GM18951 (cell line): ENCODE measurements around the gene STAT1.

Experiments used
- POLR2A ChIP-seq: IDR thresholded peaks from 4 replicates; pipeline ENCODE4 v1.6.1; 2011; ENCODE audit warnings: mild to moderate bottlenecking; ENCODE audit not compliant: insufficient read length, insufficient read depth; ENCODE audit errors: extremely low read depth
- in situ Hi-C: fragments of 300-500 bp; cut with MboI; formaldehyde crosslinking; loops from one replicate; pipeline ENCODE4 v1.12.0; 2022; ENCODE audit warnings: low sequenced_read_pairs, mixed read lengths, inconsistent platforms; ENCODE audit not compliant: unreplicated experiment

STAT1 gene

GRCh38 chr2:191013932-191014652, at the start of gene STAT1:
Gene STAT1 (minus strand): TSS chr2:191014171. CDS start chr2:191010003, 4,168 bp downstream.
- peak; percentile 100 for TF ChIP-seq POLR2A
- in situ Hi-C loops = no loop called here

GRCh38 chr2:191063584-191063983, 49.6 kb upstream of the STAT1 start:
- in situ Hi-C loops = loop anchor here (25.0 kb wide), 1 partner anchor 449 kb away; no protein-coding TSS in a partner anchor
- no peak for TF ChIP-seq POLR2A

GRCh38 chr2:191061381-191061980, 47.5 kb upstream of the STAT1 start:
- in situ Hi-C loops = loop anchor here (25.0 kb wide), 1 partner anchor 451 kb away; no protein-coding TSS in a partner anchor

GRCh38 chr2:191059308-191059707, 45.3 kb upstream of the STAT1 start:
- TF ChIP-seq POLR2A = no peak

More at GRCh38 chr2:191061381-191061980, 47.5 kb upstream of the STAT1 start:
- no peak for TF ChIP-seq POLR2A

GRCh38 chr2:191056228-191056627, 42.3 kb upstream of the STAT1 start:
- no peak for TF ChIP-seq POLR2A
- in situ Hi-C loops = loop anchor here (10.0 to 25.0 kb wide), 2 partner anchors 89 to 456 kb away; no protein-coding TSS in a partner anchor

More at GRCh38 chr2:191059308-191059707, 45.3 kb upstream of the STAT1 start:
- in situ Hi-C loops = loop anchor here (10.0 to 25.0 kb wide), 2 partner anchors 85 to 453 kb away; no protein-coding TSS in a partner anchor

GRCh38 chr2:191053256-191053655, 39.3 kb upstream of the STAT1 start:
- no peak for TF ChIP-seq POLR2A
- in situ Hi-C loops = loop anchor here (10.0 to 25.0 kb wide), 2 partner anchors 92 to 459 kb away; no protein-coding TSS in a partner anchor

GRCh38 chr2:191051825-191052778, 38.1 kb upstream of the STAT1 start:
- TF ChIP-seq POLR2A = no peak
- in situ Hi-C loops = loop anchor here (10.0 to 25.0 kb wide), 2 partner anchors 93 to 460 kb away; no protein-coding TSS in a partner anchor

- in situ Hi-C loops = loop anchor here (10.0 to 25.0 kb wide), 2 partner anchors 94 to 461 kb away; no protein-coding TSS in a partner anchor
- TF ChIP-seq POLR2A = no peak
These were observed 37.2 kb upstream of the STAT1 start for GRCh38 chr2:191051177-191051576.

- no peak for TF ChIP-seq POLR2A
These were observed 36.6 kb upstream of the STAT1 start for GRCh38 chr2:191050640-191050987.

GRCh38 chr2:191049728-191050639, 36.0 kb upstream of the STAT1 start:
- no peak for TF ChIP-seq POLR2A
- in situ Hi-C loops = loop anchor here (10.0 to 25.0 kb wide), 2 partner anchors 95 to 462 kb away; no protein-coding TSS in a partner anchor

More at GRCh38 chr2:191050640-191050987, 36.6 kb upstream of the STAT1 start:
- in situ Hi-C loops = loop anchor here (10.0 to 25.0 kb wide), 2 partner anchors 94 to 462 kb away; no protein-coding TSS in a partner anchor

- in situ Hi-C loops = no loop called here
- TF ChIP-seq POLR2A = no peak
These were observed 34.1 kb upstream of the STAT1 start for GRCh38 chr2:191048073-191048472.
